GM18498 (cell line): ENCODE results near the gene MEX3A.
"Not testable (repeated sequence)": the region's sequence is repeated elsewhere in the genome, so short reads cannot be mapped to it uniquely, and the experiment has no call there.

ENCODE experiments used
- ATAC-seq: cut with Tn5 transposase; IDR thresholded peaks from one replicate; pipeline ENCODE4 v1.9.1; 2021; ENCODE audit warnings: mild to moderate bottlenecking, moderate library complexity; ENCODE audit not compliant: unreplicated experiment

The MEX3A gene

GRCh38 chr1:156062189-156062588 is 20.1 kb downstream of the MEX3A start:
- ATAC-seq = no peak

GRCh38 chr1:156060937-156061636 is 21.2 kb downstream of the MEX3A start, which contains the start of gene RAB25:
RAB25 (plus strand) TSS chr1:156061160; CDS start chr1:156061401, 241 bp downstream.
- ATAC-seq = no peak

- ATAC-seq = no peak
These were observed 25.9 kb downstream of the MEX3A start for GRCh38 chr1:156056326-156056849.

DNA sequence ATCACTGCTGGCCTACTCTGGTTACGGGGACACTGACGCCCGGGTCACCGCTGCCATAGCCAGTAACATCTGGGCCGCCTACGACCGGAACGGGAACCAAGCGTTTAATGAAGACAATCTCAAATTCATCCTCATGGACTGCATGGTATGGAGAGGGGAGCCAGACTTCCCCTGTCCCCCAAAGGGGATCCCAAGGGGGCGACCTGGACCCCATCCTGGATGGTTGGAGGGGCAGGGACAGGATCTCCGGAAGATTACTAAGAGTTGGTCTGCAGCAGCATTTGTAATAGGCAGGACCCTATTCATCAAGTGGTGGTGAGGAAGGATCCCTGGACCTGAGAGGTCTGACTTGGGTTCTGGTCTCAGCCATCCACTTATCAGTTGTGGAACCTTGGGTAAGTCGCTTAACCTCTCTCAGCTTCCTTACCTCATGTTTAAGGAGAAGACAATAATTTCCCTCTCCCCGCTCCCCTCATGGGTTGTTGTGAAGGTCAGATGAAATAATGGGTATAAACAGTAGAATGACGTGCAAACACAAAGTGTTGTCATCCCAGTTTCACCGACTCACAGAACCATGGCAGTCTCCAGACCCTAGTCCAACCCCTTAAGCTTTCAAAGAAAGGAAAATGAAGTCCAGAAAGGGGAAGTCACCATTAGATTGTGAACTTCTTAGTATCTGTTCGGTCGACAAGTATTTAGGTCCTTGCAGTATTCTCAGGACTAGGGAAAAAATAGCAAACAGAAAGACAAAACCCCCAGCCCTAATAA is 26.8 kb downstream of the MEX3A start:
- no peak for ATAC-seq

- ATAC-seq = peak; percentile 73
These were observed 27.6 kb downstream of the MEX3A start, which contains the start of gene LAMTOR2 for GRCh38 chr1:156054500-156055280. LAMTOR2 (plus strand) TSS chr1:156054782; CDS start chr1:156054890, 108 bp downstream.

DNA sequence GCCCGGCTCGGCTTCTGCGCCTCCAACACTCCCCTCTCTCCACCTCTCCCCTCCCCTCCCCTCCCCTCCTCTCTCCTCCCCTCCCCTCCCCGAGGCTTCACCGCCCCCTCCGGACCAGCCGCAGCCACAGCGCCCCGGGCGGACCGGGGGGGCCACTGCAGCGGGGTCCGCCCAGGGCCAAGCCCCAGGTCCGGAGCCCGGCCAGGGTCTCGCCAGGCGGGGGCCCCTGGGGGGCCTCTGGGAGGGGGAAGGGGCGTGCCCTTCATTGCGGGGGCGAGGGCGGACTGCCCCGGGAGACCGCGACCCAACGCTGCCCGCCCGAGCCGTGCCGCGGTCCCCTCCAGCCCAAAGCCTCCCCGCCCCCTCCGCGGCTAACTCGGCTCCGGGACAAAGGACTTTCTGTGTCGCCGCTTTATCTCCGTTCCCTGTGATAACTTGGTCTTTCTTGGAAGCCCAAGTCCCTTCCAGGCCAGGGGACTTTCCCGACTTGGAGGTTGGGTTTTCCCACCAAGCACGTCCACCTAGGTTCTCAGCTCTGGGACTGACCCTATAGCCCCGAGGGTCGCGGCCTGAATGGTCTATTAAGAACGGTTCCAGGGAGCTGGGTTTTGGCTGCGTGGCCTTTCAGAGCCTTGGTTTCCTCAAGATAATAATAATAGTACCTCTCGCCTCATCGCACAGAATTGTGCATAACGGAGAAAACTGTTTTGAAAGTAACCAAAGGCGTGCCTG is 28.3 kb downstream of the MEX3A start, which contains the start of gene UBQLN4:
UBQLN4 (minus strand) TSS at position 31 of the 732 bp plus-strand sequence. CDS start 97 bp downstream, outside the sequence.
- peak; percentile 61 for ATAC-seq

DNA sequence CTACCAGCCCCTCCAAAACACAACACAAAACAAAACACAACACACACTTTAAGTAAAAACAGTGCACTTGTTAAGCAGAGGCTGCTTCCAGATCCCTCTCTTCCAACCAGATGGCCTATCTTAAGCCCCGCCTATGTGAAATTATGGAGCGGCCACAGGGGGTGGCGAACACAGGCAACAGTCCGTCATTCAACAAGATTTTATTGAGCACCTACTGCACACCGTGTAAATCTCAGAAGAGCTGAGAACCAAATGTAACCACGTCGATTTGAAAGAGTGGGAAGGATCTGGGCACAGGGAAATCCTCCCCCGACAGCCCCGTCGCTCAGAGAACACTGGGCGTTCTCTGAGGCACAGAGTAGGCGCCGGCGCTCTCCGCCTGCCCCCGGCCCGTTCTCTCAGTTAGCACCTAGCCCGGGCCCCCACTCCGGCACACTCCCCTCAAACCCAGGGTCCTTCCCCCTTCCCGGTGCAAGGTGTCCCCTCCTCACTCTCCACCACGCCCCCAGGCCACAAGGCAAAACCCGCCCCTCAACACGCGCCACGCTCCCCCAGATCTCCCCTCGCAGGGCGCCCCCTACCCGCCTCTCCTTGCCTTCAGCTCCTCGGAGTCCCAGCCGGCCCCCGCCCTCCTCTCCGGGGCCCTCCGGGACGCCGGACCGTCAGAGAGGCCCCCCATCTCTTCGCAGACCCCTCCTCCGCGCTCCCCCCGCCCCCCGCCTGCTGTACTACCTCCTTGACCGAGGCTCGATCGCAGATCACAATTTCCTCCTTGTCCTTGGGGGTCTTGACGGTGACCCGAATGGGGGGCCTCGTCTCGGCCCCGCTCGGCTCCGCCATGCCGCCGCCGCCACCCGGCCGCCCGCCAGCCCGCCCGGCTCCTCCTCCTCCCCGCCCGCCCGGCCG is 29.1 kb downstream of the MEX3A start:
- ATAC-seq = no peak

GRCh38 chr1:156051011-156051725 is 31.1 kb downstream of the MEX3A start:
- no peak for ATAC-seq

DNA sequence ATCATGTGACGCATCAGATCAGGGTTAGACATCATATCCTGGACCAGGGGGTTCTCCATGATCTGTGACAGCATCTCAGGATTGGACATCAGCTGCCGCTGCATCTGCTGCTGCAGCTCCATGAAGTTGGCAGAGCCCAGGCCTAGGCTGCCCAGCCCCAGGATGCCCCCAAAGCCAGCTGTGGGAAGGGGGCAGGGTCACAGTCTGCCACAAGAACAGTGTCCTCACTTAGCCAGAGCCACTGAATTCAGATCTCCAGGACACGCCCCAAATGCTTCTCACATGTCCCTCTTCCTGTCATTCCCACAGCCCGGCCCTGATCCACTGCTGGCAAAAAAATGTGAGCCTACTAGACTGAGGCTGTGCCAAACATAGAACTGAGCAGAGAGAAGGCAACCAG is 31.9 kb downstream of the MEX3A start:
- ATAC-seq = no peak

- ATAC-seq = no peak
These were observed 33.5 kb downstream of the MEX3A start for GRCh38 chr1:156048663-156049258.

- no peak for ATAC-seq
These were observed 37.2 kb downstream of the MEX3A start for GRCh38 chr1:156045076-156045475.

- no peak for ATAC-seq
These were observed 39.4 kb downstream of the MEX3A start for GRCh38 chr1:156042828-156043227.

- ATAC-seq = not testable (repeated sequence)
These were observed 47.3 kb downstream of the MEX3A start for GRCh38 chr1:156034991-156035390.

DNA sequence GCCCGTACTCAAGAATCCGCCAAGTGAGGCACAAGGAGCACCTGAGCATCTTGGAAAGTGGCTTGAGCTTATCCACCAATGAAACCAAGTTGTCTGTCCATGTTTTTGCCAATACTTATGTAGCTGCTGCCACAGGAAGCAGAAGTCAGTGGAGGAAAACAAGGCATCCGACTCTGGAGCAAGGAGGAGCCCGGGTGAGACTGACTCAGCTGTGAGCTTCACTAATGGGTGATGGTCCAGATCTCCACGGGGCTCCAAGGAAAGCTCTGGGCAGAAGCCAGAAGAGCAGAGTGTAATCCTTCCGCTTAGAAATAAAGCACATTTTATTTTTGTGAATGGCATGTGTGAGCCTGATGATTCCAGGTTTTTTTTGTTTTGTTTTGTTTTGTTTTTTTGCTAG is 49.3 kb downstream of the MEX3A start:
- no peak for ATAC-seq

- ATAC-seq = no peak
These were observed 55.7 kb downstream of the MEX3A start for GRCh38 chr1:156026588-156026987.

DNA sequence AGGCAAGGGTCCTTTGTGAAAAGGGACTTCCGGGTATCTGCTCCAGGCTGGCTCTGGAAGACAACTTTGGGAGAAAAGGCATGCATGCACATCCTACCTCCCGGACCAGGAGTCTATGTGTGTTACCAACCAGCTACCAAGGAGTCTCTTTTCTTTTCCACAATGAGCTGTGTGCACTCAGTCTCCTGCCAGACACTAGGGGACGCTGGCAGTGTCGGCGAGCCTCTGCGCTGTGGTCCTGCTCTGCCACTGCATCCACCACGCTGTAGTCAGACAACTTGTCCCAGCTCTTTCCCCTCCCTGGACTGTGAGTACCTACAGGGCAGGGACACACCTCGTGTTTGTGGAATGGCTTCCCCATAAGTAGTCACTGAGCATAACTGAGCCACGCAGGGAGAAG is 56.4 kb downstream of the MEX3A start:
- no peak for ATAC-seq

DNA sequence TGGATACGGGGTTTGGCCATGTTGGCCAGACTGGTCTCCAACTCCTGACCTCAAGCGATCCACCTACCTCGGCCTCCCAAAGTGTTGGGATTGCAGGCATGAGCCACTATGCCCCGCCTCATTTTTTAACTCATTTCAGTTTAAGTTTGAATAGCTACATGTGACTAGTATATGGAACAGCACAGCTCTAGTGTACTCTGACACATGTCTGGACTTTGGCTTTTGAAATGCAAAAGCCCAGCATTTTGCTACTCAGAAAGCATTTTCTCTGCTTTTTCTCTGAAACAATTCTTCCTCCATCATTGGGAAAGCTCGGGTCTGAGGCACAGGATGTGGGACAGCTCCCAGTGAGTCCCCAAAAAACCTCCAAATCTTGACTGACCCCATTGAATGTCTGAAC is 57.5 kb downstream of the MEX3A start:
- ATAC-seq = no peak
